HG02678 (cell line): Measurements from ENCODE around the gene LRP11.
"Not testable (repeated sequence)": the region's sequence is repeated elsewhere in the genome, so short reads cannot be mapped to it uniquely, and the experiment has no call there.

Source experiments
- ATAC-seq: cut with Tn5 transposase; IDR thresholded peaks from one replicate; pipeline ENCODE4 v1.9.1; 2021; ENCODE audit warnings: mild to moderate bottlenecking, moderate library complexity; ENCODE audit not compliant: unreplicated experiment

LRP11 gene, protein sequence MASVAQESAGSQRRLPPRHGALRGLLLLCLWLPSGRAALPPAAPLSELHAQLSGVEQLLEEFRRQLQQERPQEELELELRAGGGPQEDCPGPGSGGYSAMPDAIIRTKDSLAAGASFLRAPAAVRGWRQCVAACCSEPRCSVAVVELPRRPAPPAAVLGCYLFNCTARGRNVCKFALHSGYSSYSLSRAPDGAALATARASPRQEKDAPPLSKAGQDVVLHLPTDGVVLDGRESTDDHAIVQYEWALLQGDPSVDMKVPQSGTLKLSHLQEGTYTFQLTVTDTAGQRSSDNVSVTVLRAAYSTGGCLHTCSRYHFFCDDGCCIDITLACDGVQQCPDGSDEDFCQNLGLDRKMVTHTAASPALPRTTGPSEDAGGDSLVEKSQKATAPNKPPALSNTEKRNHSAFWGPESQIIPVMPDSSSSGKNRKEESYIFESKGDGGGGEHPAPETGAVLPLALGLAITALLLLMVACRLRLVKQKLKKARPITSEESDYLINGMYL

DNA sequence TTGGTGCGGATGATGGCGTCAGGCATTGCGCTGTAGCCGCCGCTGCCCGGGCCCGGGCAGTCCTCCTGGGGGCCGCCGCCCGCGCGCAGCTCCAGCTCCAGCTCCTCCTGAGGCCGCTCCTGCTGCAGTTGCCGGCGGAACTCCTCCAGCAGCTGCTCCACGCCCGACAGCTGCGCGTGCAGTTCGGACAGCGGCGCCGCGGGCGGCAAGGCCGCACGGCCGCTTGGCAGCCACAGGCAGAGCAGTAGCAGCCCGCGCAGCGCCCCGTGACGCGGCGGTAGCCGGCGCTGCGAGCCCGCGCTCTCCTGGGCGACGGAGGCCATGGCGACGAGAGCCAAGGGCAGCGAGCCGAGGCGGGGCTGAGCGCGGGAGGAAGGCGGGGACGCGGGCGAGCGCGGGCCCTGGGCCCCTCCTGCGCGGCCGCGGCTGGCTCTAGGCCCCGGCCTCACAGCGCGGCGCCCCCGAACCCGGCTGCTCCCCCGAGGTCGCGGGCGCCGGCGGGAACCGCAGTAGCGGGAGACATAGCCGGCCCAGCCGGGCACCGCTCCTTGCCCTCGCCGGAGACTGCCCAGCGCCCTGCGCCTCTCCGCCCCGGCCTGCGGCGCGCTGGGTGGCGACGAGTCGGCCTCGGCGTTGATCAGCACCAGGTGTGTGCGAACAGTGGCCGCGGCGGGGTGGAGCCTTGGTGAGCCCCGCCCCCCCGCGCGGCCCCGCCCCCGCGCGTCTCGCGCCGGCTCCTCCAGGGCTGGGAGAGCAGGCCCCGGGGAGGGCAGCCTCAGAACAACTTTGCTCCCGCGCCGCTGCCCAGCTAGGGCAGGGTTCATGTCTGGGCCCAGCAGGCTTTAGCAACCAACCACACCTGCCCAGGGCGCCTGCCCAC is at the start of gene LRP11:
LRP11 (minus strand) TSS at position 662 of the 880 bp plus-strand sequence; CDS start at position 323, 339 bp downstream.
- ATAC-seq = peak; percentile 78

DNA sequence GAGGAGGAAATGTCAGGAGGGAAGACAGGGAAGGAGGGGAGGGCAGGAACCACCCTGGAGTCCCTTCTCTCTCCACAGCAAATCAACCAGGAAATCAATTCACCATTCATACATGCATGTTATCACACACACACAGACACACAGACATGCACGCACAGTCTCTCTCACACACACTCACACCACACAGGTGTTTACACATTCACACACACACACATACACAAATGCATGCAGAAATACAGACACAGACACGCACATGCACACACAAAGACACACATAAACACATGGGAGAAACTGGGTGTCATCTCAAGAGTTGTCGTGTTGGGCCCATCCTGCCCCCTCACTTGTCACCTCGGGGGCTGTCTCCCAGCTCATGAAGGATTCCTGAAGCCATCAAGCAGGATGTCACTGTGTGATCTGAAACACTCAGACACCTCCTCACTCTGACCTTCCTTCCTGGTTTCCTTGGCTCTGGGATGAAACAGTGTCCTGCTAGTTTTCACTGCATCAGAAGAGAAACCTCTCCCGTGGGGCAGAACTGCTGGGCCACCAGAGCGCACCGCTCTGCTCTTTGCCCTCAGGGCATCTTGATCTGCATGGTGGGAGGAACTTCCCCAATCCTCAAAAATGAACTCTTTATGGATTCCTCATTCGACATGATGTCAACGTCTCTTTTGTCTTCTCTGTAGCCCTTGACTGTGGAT is 49.5 kb upstream of the LRP11 start:
- ATAC-seq = no peak

DNA sequence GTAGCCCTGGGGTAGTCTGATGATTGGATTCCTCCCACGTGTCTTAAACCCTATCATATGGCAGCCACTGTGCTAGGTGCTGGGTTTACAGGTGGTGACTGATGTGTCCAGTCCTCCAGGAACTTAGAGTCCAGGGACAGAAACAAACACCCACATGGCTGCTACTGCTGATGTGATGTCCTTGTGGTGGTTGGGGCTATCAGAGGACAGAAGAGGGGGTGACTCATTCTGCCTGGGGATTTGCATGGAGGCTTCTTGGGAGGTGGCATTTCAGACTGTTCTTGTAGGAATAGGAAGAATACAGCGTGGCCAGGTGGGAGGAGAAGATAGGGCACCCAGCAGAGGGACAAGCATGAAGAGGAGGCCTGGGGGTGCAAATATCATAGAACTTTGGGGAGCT is 48.9 kb upstream of the LRP11 start:
- no peak for ATAC-seq

DNA sequence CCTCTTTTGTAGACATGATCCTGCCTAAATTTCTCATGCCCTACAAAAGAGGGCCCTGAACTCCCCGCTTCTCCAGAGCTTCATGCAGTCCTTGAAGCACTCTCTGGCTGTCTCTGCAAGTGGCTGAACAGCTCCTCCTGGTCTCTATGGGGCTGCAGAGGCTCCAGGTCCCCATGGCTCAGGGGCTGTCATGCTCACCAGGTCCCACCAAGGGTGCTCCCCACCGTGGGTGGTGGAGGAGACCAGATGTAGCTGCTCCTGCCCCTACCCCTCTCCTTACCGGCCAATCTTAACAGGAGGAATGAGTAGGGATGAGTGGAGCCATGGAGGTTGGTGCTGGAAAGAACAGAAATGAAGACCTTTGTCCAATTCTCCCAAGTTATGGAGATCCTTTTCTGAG is 48.5 kb upstream of the LRP11 start:
- ATAC-seq = not testable (repeated sequence)

DNA sequence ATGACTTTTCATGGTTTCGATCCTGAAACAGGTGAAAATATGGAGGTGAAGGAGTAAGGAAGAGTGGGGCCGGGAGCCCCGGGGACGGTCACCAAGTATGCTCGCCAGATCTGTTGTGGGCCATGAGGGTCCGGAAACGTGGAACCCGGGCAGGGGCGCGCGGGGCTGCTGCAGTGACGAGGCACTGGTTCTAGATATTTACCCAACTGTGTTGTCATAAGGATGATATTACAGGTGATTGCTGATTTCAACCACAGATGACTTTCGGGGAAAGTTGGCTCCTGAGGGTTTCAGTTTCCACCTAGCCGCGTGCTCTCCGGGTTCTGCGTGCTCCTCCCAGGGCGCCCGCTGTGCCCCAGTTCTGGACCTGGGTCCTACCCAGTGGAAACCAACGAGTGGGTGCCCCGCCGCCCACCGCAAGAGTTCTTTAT is 46.6 kb upstream of the LRP11 start:
- no peak for ATAC-seq

DNA sequence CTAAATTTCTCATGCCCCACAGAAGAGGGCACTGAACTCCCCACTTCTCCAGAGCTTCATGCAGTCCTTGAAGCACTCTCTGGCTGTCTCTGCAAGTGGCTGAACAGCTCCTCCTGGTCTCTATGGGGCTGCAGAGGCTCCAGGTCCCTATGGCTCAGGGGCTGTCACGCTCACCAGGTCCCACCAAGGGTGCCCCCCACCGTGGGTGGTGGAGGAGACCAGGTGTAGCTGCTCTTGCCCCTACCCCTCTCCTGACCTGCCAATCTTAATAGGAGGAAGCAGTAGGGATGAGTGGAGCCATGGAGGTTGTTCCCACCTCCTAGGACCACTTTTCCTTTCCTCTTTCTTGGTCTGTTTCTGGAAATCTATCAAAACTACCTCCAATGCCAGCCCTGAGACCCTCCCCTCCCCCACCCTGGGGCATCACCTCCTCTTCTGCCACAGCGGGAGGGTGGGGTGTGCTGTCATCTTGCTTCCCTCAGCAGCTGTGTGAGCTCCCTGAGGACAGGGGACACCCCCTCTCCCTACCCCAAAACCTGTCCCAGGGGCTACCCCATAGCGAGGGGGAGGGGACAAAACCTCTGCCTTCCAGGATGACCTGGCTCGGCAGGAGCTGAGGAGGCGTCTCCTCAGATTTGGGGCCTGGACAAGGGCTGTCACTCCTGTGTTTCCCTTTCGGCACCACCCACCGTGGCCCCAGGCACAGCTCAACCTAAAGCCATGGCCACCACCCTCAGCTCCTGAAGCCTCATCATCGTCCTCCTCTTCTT is 45.7 kb upstream of the LRP11 start:
- ATAC-seq = no peak

DNA sequence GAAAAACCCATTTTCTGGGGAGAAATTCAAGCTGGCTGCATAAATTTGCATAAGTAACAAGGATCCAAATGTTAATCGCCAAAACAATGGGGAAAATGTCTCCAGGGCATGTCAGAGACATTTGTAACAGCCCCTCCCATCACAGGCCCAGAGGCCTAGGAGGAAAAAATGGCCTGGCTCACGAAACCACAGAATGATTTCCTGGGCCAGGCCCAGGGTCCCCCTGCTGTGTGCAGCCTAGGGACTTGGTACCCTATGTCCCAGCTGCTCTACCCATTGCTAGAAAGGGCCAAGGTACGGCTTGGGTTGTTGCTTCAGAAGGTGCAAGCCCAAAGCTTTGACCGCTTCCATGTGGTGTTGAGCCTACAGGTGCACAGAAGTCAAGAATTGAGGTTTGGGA is 44.3 kb upstream of the LRP11 start:
- ATAC-seq = not testable (repeated sequence)

DNA sequence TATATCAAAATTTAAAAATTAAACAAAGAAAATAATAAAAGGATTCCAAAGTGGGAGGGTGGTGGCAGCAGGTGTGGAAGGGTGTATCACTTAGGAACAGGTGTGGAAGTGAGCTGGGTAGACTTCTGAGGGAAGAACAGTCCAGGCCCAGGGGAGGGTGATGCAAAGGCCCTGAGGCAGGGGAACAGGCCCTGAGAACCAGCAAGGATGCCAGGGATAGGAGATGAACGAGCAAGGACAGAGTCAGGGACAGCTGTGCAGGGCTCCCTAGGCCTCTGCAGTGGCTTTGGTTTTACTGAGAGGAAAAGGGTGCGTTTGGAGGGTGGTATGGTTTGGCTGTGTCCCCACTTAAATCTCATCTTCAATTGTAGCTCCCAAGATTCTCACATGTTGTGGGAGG is 43.2 kb upstream of the LRP11 start:
- ATAC-seq = no peak

DNA sequence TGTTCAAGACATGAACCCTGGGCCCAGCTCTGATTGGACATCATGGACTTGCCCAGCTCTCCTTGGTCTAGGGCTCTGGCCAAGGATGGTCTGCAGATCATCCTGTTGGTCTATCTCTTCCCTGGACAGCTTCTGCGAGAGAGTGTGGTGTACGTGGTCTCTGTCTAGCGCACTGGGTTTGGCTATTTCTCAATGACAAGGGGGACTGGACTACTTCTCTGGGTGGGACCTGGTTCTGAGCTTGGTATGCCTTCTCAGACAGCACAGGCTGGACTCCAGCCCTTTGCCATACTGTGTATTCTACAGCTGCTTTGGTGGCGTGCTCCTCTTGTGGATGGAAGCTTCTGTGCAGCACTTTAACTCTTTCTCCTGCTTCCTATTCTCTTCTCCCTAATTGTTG is 42.2 kb upstream of the LRP11 start:
- no peak for ATAC-seq

DNA sequence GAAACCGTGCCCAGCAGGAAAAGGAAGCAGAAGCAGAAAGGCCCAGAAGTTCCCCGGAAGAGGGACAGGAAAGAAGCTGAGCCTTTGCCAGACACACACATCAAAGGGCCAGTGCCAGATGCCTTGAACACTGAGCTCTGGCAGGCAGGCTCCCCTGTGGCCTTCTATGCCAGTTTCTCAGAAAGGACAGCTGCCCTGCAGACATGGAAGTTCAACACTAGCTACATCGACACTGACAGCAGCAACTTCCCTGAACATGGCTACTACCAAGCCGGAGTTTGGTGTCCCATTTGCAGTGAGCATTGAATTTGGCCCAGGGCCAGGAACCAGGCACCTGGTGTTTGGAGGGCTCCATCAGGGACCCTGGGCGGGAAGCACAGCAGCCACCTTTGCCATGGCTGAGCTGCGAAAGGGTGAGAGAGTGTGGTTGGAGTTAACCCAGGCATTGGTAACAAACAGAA is 41.8 kb upstream of the LRP11 start:
- no peak for ATAC-seq

DNA sequence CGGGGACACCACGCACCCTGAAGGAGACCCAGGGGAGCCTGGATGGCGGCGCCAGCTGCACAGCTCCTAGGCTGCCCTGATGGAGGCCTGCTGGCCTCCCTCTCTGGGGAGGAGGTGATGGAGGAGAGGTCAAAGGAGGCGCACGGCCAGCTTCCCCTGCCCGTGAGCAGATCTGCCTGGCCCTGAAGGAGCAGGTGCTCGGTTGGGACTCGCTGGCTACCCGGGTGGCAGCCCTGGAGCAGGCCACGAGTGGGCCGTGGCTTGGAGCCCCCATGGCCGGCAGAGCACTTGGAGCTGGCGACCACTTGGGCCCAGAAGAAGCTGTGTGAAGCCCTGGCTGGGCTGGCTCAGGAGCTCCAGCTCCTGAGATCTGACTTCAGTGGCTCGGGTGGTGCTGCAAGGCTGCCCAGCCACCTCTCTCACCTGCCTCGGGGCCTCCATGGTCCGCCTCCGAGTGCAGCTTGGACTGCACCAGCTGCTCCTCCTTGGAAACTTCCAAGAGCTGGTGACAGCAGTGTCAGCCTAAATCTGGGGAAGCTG is 41.3 kb upstream of the LRP11 start:
- ATAC-seq = no peak

DNA sequence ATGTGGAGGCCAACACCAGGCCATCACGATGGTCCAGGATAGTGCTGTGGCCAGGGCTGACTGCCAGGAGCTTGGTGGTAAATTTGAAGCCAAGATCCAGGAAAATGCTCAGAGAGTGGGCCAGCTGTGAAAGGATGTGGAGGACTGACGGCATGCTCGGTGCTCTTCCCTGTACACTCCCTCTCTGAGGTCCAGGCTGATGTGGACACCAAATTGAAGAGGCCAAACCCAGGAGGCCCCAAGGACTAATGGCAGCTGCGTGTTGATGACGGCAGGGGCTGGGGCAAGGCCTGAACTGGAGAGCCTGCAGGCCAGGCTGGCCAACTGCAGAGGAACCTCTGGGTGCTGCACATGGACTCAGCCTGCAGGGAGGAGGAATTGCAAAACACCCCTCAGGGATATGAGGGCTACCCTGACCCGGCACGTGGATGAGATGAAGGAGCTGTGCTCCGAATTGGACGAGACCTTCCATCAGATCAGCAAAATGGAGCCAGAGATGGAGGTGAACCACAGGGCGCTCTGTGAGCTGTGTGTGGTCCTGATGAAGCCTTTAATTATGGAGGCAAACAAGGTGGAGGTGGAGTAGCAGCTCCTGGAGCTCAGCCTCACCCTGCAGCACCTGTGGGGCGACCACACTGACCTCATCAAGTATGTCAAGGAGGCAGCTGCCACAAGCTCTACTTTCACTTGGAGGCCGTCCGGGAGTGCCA is 40.7 kb upstream of the LRP11 start:
- ATAC-seq = no peak

DNA sequence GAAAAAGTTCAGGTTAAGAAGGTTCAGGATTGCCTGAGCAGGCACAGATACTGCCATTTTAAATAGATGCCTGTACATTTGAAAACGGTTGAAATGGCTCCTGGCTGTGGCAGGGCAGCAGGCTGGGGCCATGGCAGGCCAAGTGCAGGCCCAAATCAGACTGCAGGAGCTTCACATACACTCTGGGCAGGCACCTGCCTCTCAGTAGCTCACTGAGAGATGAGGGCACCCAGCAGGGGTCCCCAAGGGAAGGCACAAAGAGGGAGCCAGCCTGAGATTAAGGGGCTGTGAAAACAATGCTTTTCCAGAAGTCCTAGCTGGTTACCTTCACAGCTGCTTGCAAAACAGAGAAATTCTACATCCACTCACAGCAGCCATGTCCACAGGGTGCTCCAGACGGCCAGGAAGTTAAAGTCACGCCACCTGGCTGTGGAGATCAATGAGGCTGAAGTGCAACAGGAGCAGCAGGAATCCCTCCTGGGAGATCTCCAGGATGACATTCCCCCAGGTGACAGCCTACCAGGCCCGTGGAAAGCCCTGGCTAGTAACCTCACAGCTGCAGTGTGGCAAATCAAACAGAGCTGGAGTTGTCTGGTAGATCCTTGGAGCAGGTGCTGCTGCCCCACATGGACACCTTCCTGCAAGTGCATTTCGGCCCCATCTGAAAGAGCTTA is 39.9 kb upstream of the LRP11 start:
- no peak for ATAC-seq

DNA sequence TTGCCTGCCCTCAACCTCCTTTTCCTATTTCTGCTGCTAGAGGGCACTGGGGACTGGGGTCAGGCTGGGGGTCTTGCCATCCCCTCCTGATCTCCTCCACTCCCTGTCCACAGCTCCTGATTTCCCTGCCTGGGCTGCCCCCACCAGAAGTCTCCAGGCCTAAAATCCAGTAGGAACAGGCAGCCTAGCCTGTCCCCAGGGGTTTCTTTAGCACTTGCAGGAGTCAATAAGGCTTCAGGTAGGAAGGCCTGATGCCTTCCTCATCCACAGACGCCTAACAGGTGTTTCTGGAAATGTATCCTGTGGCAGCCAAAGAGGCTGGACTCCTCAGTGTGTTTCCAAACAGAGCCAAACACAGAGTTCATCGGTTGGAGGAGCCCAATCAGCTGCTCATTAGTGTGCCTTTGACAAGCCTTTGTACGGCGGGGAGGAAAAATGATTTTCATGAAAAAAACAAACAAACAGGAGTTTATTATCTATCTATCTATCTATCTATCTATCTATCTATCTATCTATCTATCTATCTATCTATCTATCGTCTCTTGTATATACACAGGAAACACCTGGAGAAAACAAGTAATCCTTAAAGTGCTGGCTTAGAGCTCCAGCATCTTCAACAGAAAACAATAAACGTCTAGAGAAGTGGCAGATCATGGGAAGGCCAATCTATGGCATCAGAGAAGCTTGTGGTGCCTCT is 37.4 kb upstream of the LRP11 start:
- no peak for ATAC-seq

DNA sequence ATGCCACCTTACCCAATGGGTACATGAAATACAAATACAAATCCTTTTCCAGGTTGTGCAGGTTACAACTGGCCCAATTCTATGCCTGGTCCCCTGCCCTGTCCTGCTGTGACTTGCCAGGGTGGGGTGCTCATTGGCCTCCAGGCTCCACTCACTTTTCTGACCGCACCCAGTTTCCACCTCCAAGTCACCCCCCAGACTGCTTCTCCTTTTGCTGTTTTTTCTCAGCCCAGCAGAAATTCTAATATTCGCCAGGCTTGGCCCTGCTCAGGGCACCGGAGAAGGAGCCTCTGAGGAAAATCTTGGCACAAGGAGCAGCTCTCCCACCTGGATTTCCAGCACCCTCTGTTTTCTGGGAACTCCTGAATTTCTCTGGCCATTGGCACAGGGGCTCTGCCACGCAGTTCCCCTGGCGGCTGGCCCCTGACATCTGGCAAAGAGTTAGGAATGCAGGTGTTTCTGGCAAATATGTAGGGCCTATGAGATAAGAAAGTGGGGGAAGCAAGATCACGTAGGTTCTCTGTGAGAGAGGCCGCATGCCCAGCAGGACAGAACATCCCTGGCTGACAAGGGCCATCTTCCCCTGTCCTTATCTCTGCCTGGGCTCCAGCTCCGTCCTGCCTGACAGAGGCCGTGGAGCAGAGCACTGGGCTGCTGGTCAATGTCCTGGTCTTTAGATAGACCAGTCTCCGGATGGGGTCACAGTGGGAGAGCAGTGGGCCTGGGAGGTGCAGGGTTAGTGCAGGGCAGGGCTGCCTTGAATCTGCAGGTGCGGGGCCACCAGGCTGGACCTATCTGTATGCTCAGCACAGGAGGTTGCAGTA is 36.7 kb upstream of the LRP11 start:
- no peak for ATAC-seq

DNA sequence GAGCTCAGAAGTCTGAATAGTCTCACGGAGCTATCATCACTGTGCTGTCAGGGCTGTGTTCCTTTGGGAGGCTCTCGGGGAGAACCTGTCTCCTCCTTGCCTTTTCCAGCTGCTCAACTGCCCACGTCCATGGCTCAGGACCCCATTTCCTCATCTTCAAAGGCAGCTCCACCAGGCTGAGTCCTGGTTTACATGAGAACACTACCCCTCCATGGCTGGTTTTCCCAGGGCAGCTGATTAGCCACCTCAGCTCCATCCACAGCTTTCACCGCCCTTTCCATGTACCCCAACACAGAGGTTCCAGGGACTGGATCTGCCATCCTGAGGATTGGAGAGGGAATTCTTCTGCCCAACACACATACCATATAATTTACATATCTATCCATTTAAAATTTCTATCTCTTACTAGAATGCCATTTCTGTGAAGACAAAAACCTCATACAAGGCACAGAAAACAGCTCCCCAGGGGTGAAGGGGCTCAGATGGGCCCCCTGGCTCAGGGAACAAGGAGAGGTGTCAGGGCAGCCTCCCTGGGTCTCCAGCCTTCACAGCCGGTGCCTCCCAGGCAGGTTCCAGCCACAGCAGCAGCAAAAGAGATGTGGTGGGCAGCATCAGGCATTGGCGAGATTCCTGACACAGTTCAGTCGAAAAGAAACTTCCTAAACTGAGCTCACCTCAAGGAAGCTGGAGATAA is 35.9 kb upstream of the LRP11 start:
- ATAC-seq = no peak

DNA sequence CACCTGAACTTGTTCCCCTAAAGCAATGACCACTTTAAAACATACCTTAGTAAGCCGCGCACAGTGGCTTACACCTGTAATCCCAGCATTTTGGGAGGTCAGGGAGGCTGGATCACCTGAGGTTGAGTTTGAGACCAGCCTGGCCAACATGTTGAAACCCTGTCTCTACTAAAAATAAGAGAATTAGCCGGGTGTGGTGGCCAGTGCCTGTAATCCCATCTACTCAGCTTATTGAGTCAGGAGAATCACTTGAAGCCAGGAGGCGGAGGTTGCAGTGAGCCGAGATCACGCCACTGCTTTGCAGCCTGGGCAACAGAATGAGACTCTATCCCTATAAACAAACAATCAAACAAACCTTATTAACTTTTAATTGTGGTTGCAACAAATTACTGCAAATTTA is 35.3 kb upstream of the LRP11 start:
- no peak for ATAC-seq
